Neural cell (in vitro differentiated cells): ENCODE data around the gene FOXO3.

Experiments
- CTCF ChIP-seq: fragments of 450-650 bp; IDR thresholded peaks from 2 replicates; pipeline ENCODE4 v1.5.1; 2014; ENCODE audit warnings: antibody characterized with exemption, mild to moderate bottlenecking, moderate library complexity; ENCODE audit not compliant: poor library complexity, severe bottlenecking
- EZH2 ChIP-seq: fragments of 200-600, 300-800 bp; shearing (Covaris generic), sonication (generic); IDR thresholded peaks from 2 replicates; pipeline ENCODE4 v1.6.1; 2014; ENCODE audit warnings: antibody characterized with exemption, low read length, borderline replicate concordance, mild to moderate bottlenecking; ENCODE audit not compliant: insufficient read depth, poor library complexity, severe bottlenecking
- RAD21 ChIP-seq: fragments of 450-650 bp; conservative IDR thresholded peaks from 2 replicates; pipeline ENCODE4 v1.6.1; 2014; ENCODE audit warnings: antibody characterized with exemption, mild to moderate bottlenecking, moderate library complexity

- TF ChIP-seq CTCF (no peak), RAD21 (no peak), EZH2 (no peak)
These were observed 31.8 kb upstream of the FOXO3 start for GRCh38 chr6:108528878-108529277.
